GM12891 (cell line): ENCODE results near the gene NDUFB11. TPM values are rescaled to one million over a fixed set of nuclear protein-coding genes. Genes with fewer than 3 reads are reported as not detected.
A peak's percentile ranks its signal among the peaks of the same experiment; 100 is the strongest.

Experiments
- DNase-seq: peaks from one replicate; pipeline ENCODE4 v3.0.0; 2011; ENCODE audit warnings: low spot score; ENCODE audit not compliant: insufficient read length
- FAIRE-seq: peaks from 2 replicates; lab custom pipeline; 2011; peaks lifted over from hg19 to GRCh38; lab: Jason Lieb, UNC
- PAX5 ChIP-seq: IDR thresholded peaks from 2 replicates; pipeline ENCODE4 v1.6.1; 2011; ENCODE audit warnings: low read length, moderate library complexity, mild to moderate bottlenecking; ENCODE audit not compliant: insufficient read depth, severe bottlenecking
- POLR2A ChIP-seq: IDR thresholded peaks from 2 replicates; pipeline ENCODE4 v1.6.1; 2011; ENCODE audit warnings: low read depth, low read length, control low read depth
- POLR2AphosphoS5 ChIP-seq: IDR thresholded peaks from 2 replicates; pipeline ENCODE4 v1.6.1; 2011; ENCODE audit warnings: low read depth, low read length, control low read depth
- POU2F2 ChIP-seq: IDR thresholded peaks from 2 replicates; pipeline ENCODE4 v1.6.1; 2011; ENCODE audit warnings: low read depth, mild to moderate bottlenecking, control low read depth, low read length, moderate library complexity
- SPI1 ChIP-seq: IDR thresholded peaks from 2 replicates; pipeline ENCODE4 v1.6.1; 2011; ENCODE audit warnings: low read depth, low read length, control low read depth
- TAF1 ChIP-seq: IDR thresholded peaks from 2 replicates; pipeline ENCODE4 v1.6.1; 2011; ENCODE audit warnings: low read depth, low read length, control low read depth
- polyA plus RNA-seq: library from polyadenylated mRNA; unstranded; fragments of >200 nt; gene quantifications from one replicate; pipeline ENCODE4 v1.2.1, GENCODE V29; 2012; ENCODE audit warnings: low read depth, missing spikeins, inconsistent platforms; ENCODE audit not compliant: missing spikeins

The NDUFB11 gene
- polyA plus RNA-seq = 99.7 TPM

DNA sequence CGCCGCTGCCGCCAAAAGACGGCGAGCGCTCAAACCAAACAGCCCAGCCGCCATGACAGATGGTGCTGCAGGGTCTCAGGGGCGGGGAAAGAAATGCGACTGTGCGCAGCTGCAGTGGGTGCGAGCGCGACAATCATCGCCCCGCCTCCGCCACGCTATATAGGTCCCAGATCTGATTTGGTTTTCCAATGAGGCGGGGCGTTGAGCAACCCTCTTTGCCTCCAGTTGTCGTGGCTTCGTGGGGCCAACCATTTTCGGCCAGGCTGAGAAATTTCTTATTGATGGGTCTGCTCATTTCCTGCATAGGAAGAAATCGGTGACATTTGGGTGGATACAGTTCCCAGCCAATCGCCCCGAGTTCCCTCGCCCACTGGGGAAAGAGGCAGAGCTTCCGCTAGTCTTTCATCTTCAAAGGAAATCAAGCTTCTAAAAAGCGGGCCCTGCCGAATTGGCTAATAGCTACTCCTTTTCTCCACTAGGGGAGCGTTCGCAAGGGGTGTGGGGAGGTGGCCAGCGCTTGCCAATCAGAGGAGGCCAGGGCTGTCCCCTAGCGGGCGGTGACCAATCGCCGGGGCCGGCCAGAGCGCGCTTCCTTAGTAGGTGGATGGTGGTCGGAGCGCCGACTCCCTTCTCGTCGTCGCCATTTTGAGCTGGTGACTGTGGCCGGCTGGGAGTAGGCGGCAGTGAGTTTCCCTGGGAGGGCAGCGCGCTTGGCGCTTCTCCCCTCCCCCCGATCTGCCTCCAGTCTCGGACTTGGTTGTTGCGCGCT is at the start of gene NDUFB11, which contains the start of gene RBM10:
TSS of gene NDUFB11 (minus strand) at position 77 of the 769 bp plus-strand sequence. CDS start at position 54, 23 bp downstream.
TSS of gene RBM10 (plus strand) at position 596 of the 769 bp plus-strand sequence. CDS start 2,261 bp downstream, outside the sequence.
- FAIRE-seq = peak; percentile 98
- TF ChIP-seq POLR2AphosphoS5 (peak; percentile 62), TAF1 (peak; percentile 78), PAX5 (no peak), SPI1 (no peak), POLR2A (peak; percentile 80), POU2F2 (0 out of 2 replicates have a peak, but pooled peaks have one; percentile 30)
- DNase-seq = peak; percentile 73

DNA sequence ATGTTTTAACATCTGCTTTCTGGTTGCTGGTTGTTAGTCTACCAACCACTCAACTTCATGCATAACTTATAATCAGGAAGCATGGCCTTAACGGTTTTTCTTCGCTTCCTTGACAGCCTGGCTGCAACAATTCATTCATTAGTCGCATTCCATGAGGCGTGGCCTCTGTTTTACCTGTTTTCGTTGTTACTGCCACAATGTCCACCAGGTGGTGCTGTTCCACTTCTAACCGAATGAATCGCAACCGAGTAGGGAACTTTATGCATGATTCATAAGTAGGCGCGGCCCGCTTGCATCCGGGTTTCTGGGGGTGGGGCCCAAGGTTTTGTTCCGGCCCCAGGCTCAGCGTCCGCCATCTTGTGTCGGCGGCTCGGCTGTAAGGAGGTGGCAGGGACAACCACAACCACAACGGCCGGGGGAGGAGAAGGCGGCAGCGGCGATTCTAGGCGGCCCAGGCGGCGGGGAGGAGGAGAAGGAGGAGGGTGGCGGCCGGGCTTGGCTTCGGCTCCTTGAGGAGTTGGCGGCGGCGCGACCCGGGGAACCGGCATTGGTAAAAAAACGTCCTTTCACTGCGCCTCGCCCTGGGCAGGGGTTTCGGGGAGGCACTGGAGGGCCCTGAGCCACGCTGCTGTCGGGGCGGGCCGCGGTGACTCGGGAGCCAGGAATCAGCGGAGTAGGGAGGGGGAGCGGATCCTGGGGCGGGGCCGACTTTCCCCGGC is 49.1 kb upstream of the NDUFB11 start, which contains the start of gene UBA1:
TSS of gene UBA1 (plus strand) at position 355 of the 719 bp plus-strand sequence. CDS start 4,974 bp downstream, outside the sequence.
- TF ChIP-seq TAF1 (peak; percentile 58), POLR2AphosphoS5 (peak; percentile 70), POLR2A (peak; percentile 70), SPI1 (no peak), PAX5 (no peak), POU2F2 (peak; percentile 45; the same call in 1 of the 2 replicates)
- DNase-seq (peak; percentile 72), FAIRE-seq (peak; percentile 97)

GRCh38 chrX:47191806-47192401 is 47.4 kb upstream of the NDUFB11 start:
- TF ChIP-seq POLR2A = no peak
- TF ChIP-seq POLR2AphosphoS5 = no peak
- TF ChIP-seq PAX5 = no peak
- no peak for TF ChIP-seq TAF1
- TF ChIP-seq SPI1 = no peak
- no peak for TF ChIP-seq POU2F2
- DNase-seq (no peak), FAIRE-seq (peak; percentile 70)

DNA sequence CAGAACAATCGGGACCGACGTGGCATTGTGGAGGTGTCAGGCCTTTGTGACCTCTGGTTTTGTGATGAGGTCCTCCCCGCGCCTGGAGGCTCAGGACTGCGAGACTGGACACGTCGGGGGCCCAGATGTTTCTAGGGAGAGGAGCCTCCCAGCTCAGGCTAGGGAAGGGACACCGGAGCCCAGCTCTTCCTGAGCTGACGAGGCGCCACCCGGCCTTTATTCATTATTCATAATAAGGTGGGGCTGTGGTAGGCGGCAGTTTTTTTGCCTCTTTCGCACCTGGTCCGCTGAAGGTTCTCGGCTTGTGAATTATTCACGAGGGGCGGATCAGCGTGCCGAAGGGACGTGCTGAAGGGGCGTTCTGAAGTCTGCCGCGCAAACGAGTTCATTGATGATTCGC is 46.8 kb upstream of the NDUFB11 start:
- TF ChIP-seq POLR2AphosphoS5 = no peak
- no peak for TF ChIP-seq POLR2A
- no peak for TF ChIP-seq TAF1
- TF ChIP-seq SPI1 = no peak
- TF ChIP-seq POU2F2 = no peak
- no peak for TF ChIP-seq PAX5
- no peak for DNase-seq
- no peak for FAIRE-seq

DNA sequence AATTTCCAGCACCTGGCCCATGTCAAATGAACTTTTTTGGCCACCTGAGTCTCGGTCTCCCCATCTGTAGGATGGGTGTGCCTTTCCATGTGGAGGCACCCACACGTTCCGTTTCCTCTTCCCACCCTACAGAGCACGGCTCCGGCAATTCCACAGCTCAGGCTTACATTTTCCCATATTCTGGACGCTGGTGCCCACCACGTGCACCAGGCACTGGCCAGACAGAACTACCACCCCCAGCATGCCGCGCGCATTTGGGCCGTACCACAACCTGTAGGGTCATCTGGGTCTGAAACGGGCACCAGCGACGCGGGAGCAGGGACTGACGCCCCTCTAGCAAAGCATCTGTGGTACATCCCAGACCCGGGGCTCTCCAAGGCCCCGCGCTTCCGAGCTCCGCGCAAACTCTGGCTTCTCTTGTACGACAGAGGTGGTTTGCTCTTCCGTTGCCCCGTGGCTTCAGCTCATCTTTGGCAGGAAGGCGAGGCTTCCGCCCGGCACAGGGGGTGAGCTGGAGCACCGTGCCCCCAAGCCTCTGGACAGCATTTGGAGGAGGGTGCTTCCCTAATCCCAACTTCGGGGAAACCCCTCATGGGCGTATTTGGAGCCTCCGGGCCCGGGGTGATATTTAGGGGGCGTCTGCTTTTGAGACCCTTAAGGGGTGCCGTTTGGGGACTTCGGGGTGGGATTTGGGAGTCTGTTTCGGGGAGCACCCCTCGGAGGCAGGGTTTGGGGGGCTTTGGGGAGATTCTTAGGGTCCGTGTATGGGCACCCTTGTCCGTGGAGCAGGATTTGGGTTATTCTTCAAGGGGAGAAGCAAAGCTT is 46.2 kb upstream of the NDUFB11 start:
- peak; percentile 99 for FAIRE-seq
- DNase-seq = peak; percentile 79
- TF ChIP-seq TAF1 (peak; percentile 72), POLR2AphosphoS5 (peak; percentile 62; the same call in 1 of the 2 replicates), SPI1 (no peak), POLR2A (peak; percentile 47)

DNA sequence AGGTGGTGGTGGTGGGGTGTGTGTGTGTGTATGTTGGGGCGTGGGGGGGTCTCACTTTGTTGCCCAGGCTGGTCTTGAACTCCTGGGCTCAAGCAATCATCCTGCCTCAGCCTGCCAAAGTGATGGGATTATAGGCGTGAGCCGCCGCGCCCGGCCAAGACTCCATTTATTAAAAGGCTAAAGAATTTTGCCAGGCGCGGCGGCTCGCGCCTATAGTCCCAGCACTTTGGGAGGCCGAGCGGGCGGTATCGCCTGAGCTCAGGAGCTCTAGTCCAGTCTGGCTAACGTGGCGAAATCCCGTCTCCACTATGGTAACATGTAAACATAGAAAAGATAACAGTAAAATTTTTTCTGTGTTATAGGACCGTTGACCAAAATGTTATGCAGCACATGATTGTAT is 45.4 kb upstream of the NDUFB11 start:
- no peak for TF ChIP-seq POU2F2
- TF ChIP-seq POLR2AphosphoS5 = no peak
- TF ChIP-seq POLR2A = no peak
- TF ChIP-seq TAF1 = no peak
- TF ChIP-seq PAX5 = no peak
- no peak for TF ChIP-seq SPI1
- no peak for DNase-seq
- no peak for FAIRE-seq

DNA sequence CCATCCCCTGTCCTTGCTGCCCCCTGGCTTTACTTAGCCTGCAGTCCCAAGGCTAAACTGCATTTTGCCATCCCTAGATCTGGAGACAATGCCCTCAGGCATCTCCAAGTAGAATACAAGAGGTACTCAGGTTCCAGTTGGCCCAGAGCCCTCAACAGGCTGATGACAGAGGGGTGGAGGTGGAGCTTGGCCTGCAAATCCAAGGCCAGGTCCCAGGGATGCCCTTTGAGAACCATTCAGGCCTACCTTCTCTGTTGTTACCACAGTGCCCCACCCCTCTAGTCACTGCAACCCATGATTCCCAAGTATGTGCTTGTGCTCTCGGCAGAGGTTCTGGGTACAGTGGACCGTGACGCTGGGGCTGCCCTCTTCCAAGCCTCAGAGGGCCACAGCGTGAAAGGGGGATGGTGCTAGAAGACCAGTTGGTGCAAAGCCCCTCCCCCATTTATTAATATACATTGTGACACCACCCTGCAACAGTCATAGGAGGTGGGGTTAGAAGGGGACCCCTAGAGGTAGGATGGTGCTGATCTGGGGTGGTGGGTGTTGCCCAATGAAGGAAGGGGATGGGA is 42.7 kb upstream of the NDUFB11 start:
- FAIRE-seq (no peak), DNase-seq (no peak)
- TF ChIP-seq POLR2A = no peak

DNA sequence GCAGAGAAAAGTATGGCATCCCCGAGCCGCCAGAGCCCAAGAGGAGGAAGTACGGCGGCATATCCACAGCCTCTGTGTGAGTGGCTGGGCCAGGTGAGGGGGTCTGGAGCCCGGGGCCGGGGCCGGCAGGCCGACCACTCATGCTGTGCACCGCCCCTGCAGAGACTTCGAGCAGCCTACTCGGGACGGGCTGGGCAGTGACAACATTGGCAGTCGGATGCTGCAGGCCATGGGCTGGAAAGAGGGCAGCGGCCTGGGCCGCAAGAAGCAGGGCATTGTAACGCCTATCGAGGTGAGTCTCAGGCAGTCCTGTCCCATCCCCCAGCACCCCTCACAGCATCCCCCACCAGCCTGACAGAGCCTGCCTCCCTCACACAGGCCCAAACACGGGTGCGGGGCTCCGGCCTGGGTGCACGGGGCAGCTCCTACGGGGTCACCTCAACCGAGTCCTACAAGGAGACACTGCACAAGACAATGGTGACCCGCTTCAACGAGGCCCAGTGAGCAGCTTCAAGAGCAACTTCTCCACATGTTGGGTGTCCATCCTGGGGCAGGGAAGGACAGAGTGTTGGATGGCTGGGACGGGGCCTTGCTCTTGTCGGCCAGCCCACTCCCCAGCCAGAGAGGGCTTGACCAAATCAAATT is 41.7 kb upstream of the NDUFB11 start:
- FAIRE-seq = no peak
- TF ChIP-seq SPI1 = no peak
- no peak for TF ChIP-seq POLR2AphosphoS5
- TF ChIP-seq POU2F2 = no peak
- TF ChIP-seq TAF1 = no peak
- no peak for DNase-seq
